ENCODE results near the gene SELENOS. TPM values are rescaled to one million over a fixed set of nuclear protein-coding genes. Genes with fewer than 3 reads are reported as not detected.

SELENOS gene
- total and polyA plus RNA-seq, 9 of the 15 experiments (the other 6 are each of a cell fraction or from before 2014, with no cell fraction given) = 24.9 to 57.4 (median 47.9) TPM

GRCh38 chr15:101252836-101253235, 24.4 kb downstream of the SELENOS start:
- POLR2A ChIA-PET = interaction anchor here (1.9 to 2.2 kb wide), 2 partner anchors 13 to 167 kb away, joined by 5 to 11 read pairs; no protein-coding TSS in a partner anchor

More at GRCh38 chr15:101252836-101253235, 24.4 kb downstream of the SELENOS start:
- no TSS peak for BruUV-seq (replicated peaks)
- Histone ChIP-seq H3K4me2 (ENCODE audit: insufficient read depth, low read length) (peak overlapping the region; percentile 79), H3K27me3 (ENCODE audit: control insufficient read depth in 2 of 2, insufficient read depth in 2 of 2, low read length in 2 of 2) (no peaks in the 10 kb centered on the region), H3K9me3 (replicated peaks; ENCODE audit: control insufficient read depth, insufficient read depth, low read depth, low read length) (no peaks in the 10 kb centered on the region), H3K9ac (ENCODE audit: insufficient read depth in 1 of 2, low read depth in 2 of 2, low read length in 2 of 2) (peak overlapping the region in 1 of 2 experiments; percentile 60; a peak in 2 of 4 replicates), H3K4me3 (peak overlapping the region; percentile 70), H3K9me1 (ENCODE audit: control insufficient read depth, insufficient read depth, low read length) (no peaks in the 10 kb centered on the region), H4K20me1 (replicated peaks; ENCODE audit: control insufficient read depth, insufficient read depth, low read length) (peaks cover 15% of the 10 kb centered on the region), H3K4me1 (replicated peaks in 1 of 2; ENCODE audit: control insufficient read depth in 2 of 2, insufficient read depth in 2 of 2, low read length in 2 of 2) (peaks cover 29 to 31% of the 10 kb centered on the region in 2 experiments), H3K36me3 (ENCODE audit: control insufficient read depth, insufficient read depth, low read length) (peaks cover under 1% of the 10 kb centered on the region; the same call in 1 of the 3 replicates), H3K27ac (ENCODE audit: extremely low read depth, low read depth, low read length) (no peak overlapping the region), H3K79me2 (ENCODE audit: control insufficient read depth, insufficient read depth, low read length) (peaks cover 24% of the 10 kb centered on the region), H2AFZ (ENCODE audit: low read depth, low read length) (peak overlapping the region; percentile 82)
- no peak for TF ChIP-seq ZNF57 (CRISPR knock-in tag; IDR thresholded peaks at IDR 0.05)
- TF ChIP-seq ZNF165 (CRISPR knock-in tag; IDR thresholded peaks at IDR 0.05; ENCODE audit: borderline replicate concordance) = no peak
- TF ChIP-seq HNRNPH1 (optimal IDR thresholded peaks at IDR 0.05; ENCODE audit: low read depth, low read length) = no peak
- TF ChIP-seq HNRNPL (IDR thresholded peaks at IDR 0.05; ENCODE audit: low read depth, low read length) = no peak
- no peak for TF ChIP-seq ZNF589 (CRISPR knock-in tag; IDR thresholded peaks at IDR 0.05; ENCODE audit: low read depth)
- TF ChIP-seq RHOXF2B (CRISPR knock-in tag; conservative IDR thresholded peaks at IDR 0.05) = no peak
- no peak for TF ChIP-seq SMAD3 (CRISPR knock-in tag; conservative IDR thresholded peaks at IDR 0.05)
- TF ChIP-seq PKNOX1 (IDR thresholded peaks at IDR 0.05) = no peak
- no peak for TF ChIP-seq GTF3C2 (IDR thresholded peaks at IDR 0.05; ENCODE audit: borderline replicate concordance, extremely low read depth, insufficient read length)
- no peak for TF ChIP-seq CBX3 (IDR thresholded peaks at IDR 0.05; ENCODE audit: borderline replicate concordance in 1 of 2, low read length in 2 of 2)
- TF ChIP-seq SP1 (CRISPR knock-in tag; IDR thresholded peaks at IDR 0.05) = no peak
- TF ChIP-seq ZNF740 (CRISPR knock-in tag; IDR thresholded peaks at IDR 0.05) = no peak
- TF ChIP-seq ZNF740 (tag; IDR thresholded peaks at IDR 0.05) = no peak
- TF ChIP-seq SETDB1 (IDR thresholded peaks at IDR 0.05; ENCODE audit: low read length) = no peak
- no peak for TF ChIP-seq SRSF9 (IDR thresholded peaks at IDR 0.05; ENCODE audit: borderline replicate concordance, low read depth, low read length)
- no peak for TF ChIP-seq CBX1 (IDR thresholded peaks at IDR 0.05; ENCODE audit: low read depth)
- no peak for TF ChIP-seq JUNB (CRISPR knock-in tag; conservative IDR thresholded peaks at IDR 0.05)
- CTCF ChIA-PET (ENCODE audit: low intra/inter-chr PET ratio) = interaction anchor here (1.3 kb wide), 1 partner anchor 164 kb away, joined by 6 read pairs; no protein-coding TSS in a partner anchor
- 72% methylated on average over 3 of the region's 3 CpGs for WGBS (ENCODE audit: insufficient coverage, low coverage, missing lambda C conversion rate)
- FAIRE-seq (no peak), DNase-seq (ENCODE audit: extremely low read depth in 1 of 4, low spot score in 3 of 4) (no peak), ATAC-seq (no peak)
- in situ Hi-C loops (cut with MboI) (loop anchor here (25.0 kb wide), 2 partner anchors 341 to 616 kb away; partner anchors contain the start of gene LRRK1), intact Hi-C loops (cut with micrococcal nuclease) (loop anchor here (10.0 kb wide), 1 partner anchor 628 kb away; no protein-coding TSS in a partner anchor)

All from K562 (cell line).